CMK (cell line): Measurements from ENCODE around the gene IFT43.

ENCODE experiments used
- DNase-seq: peaks from one replicate; pipeline ENCODE4 v3.0.0-alpha.2; 2010; ENCODE audit warnings: low read depth

Gene IFT43

DNA sequence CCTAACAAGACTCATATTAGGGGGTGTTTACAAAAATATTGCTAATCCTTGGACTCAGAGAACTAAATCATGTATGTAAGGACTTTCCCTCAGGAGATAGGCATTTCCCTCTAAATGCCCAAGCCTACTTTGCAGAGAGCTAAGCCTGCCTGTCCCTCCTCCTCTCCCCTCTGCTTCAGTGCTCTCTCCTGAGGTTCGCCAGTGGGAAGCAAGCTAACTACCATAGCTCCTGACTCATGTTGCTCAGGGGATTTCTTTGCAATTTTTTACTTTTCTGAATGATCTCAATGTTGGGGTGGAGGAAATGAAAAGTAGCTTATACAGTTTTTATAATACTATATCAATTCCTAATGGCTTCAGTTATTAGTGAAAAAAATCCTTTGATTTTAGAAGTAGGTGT lies 29.6 kb downstream of the IFT43 start:
- no peak for DNase-seq

DNA sequence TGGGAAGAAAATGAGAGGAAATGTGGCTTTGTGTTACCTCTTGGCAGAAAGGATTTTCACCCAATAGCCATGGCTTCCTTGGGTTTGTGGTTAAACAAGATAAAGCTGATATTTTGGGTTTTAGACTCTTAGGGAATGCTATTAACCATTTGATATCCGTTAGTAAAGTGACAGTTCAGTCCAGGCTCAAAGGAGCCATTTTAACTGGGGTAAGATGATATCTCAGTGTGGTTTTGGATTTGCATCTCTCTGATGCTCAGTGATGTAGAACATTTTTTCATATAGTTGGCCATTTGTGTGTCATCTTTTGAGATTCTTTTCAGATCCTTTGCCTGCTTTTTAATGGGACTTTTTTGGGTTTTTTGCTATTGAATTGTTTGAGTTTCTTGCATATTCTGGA lies 30.1 kb downstream of the IFT43 start:
- no peak for DNase-seq

DNA sequence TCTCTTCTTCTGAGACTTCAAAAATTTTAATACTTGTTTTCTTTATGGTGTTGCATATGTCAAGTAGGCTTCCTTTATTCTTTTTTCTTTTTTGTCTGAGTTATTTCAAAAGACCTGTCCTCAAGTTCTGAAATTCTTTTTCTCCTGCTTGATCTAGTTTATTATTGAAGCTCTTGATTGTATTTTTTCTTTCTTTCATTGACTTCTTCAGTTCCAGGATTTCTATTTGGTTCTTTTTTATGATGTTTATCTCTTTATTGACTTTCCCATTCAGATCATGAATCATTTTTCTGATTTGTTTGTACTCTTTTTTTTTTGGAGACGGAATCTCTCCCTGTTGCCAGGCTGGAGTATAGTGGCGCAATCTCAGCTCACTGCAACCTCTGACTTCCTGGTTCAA lies 34.1 kb downstream of the IFT43 start:
- no peak for DNase-seq

DNA sequence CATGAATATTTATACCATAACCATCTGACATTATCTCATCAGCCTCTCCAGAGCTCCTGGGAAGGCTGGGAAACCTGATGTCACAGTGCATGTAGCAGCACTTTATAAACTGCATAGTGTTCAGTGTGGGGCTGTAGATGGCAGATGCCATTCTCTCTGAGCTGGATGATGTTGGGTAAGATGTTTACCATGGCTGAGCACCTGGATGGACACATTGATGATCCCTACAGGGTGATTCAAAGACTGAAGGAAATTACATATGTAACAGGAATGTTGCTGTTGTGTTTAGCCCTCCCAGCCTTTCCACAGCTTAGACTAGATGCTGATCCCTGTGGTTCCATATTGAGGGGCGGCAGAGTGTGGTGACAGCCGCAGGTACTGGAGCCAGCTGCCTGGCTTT lies 37.4 kb downstream of the IFT43 start:
- DNase-seq: no peak

DNA sequence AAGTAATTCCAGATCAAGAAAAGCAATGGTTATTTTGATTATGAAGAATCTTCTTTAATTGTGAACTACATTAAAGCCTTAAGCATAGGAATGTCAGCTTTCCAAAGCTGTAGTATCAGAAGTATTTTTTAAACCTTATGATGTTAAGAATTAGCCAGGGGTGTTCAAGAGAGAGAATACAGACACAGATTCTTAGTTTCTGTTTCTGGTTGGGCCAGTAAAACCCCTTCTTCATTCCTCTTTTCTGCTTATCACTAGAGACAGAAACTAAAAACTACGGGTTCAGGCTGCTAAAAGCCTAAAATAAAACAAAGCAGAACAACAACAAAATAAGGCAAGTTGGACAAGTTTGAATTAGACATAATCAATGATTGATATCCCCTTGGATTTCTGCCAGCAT lies 38.2 kb downstream of the IFT43 start:
- no peak for DNase-seq

DNA sequence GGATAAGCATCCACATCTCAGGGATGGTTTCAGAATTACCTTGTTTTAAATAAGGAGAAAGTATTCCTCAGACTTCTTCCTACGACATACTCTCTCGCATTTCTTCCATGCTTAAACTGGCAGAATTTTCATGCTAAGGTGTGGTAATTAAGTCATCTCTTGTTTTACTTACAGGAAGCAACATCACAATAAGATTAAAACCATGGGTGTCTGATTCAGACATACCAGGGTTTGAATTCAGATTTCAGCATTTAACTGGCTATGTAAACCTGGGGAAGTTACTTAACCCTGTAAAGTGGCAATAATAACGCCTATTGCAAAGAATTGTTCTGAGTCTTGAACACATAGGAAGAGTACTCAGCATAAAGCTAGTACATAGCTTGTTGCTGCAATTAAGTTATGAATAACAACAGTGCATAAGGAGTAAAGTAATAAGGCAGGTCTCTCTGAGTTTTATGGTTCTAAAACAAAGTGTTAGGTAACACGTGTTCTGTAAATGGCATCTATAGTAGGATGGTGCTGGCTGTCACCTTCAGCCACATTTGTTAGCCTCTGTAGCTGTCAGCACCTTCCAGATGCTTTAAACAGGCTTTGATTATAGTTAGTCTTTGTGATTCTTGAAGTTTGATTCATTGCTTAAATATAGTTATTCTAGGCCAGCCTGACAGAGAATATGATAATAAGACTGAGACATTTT lies 38.8 kb downstream of the IFT43 start:
- no peak for DNase-seq

DNA sequence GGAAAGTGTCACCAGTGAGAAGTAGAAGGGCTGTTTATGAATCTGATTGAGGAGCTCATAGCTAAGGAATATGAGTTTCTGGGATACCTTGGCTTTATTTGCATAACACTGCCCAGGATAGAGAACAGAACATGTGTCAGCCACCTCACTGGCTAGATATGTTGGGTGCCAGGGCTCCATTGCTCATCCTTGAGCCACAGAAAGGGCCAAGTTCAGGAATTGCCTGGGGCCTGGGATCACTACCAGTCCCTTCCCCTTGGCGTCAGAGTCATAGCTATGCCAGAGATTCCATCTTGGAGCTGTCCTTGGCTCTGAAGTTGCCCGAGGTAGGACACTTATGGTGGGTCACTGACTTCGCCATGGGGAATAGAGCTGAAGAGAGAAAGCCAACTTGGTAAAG lies 49.0 kb downstream of the IFT43 start:
- no peak for DNase-seq

DNA sequence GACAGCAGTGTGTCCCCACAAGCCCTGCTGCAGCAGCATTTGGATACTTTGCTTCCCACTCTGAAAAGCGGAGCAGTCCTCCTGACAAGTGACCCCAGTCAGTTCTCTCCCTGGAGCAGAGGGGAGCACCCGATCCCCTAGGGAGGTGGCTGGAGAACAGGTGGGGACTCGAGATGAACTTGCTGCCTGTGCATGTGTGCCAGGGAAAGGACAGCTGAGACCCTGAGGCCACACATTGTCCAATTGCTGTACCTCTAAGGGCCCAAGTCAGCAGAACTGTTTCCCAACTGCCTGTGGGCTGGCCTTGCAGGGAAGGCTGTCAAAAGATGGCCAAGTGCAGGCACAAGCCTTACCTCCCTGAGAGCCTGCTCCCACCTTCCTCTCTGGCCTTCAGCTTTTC lies 55.1 kb downstream of the IFT43 start:
- no peak for DNase-seq

DNA sequence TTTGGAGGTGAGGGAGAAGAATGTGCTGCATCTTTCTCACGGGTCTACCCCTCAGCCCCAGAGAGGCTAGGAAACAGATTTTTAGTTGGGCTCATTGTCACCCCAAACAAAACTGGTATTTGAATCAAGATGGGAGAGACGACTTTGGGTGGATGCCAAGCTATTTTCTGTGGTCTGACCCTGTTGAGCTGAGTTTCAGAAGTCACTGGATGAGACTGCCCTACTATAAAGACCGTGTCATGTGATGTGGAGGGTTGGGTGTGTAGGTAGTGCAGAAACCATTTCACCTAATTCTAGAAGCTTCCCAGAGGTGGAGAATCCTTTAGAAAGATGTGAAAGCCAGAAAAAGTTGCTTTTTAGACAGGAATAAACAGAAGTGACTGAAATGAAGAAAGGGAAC lies 60.2 kb downstream of the IFT43 start:
- DNase-seq: no peak

DNA sequence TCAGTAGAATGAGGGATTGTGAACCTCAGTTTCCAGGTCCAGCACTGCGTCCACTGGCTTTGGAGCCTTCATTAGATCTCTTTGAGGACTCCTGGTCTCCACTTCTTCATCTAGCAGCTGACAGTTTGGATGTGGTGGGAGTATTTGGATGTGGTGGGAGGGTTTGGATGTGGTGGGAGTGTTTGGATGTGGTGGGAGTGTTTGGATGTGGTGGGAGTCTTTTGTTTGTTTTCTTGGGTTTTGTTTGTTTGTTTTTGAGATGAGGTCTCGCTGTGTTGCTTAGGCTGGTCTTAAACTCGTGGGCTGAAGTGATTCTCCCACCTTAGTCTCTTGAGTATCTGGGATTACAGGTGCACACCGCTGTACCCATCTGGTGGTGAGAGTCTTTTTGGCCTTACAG lies 64.7 kb downstream of the IFT43 start:
- no peak for DNase-seq

DNA sequence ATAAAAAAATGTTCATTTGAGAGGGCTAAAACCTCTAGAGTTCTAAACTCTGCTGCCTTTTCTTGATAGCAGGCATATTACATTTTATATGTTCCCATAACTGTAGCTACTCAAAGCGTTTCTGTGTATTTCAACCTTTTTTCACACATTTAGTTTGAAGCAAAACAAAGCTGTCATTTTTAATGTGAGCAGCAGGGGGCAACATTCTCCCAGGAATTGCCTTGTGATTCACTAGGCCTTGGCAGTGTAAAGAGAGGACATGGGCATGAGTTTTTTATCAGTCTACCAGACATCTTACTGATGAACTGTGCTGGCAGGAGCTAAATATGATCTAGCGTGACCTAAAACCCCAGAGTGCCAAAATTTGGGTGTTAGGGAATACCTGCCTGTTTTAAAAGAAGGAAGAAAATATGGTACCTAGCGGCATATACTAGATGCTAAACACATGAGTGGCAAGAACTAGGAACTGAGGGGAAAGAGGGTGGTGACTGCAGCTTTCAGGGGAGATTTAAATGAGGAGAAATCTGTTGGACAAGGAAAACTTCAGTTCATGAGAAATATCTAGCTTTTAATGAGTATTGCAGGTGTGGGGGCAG lies 65.3 kb downstream of the IFT43 start:
- DNase-seq: no peak

DNA sequence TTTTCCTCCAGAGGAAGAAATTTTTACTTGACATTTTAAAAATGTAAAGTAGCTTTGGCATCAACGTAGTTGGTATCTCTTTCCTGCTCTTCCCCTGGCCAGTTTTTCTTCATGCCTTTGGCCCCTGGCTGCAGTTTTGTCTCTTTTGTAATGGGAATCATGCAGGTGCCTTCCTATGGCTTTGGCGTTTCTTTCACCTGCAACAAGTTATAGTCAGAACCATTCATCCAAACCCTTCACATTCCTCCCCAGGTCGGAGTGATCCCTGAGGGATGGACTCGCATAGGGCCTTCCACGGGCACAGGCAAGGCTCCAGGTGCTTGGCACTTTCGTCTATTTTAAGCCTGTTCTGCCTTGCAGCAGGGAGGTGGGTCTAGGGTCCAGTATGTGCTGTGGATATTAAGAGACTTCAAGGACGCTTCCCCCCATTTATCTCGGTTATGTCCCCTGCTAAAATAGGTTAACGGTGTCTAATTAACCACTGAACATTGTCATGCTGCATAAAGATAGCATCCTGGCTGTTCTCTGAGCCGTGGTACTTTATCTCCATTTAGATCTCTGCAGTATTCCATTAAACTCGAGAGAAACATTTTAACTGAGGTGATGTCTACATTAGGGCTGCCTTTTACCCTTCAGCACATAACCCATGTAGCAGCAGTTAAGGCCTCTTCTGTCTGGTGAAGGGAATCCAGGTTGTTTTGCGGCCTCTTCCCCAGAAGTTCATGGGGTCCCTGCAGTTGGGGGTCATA lies 66.3 kb downstream of the IFT43 start:
- DNase-seq: no peak

DNA sequence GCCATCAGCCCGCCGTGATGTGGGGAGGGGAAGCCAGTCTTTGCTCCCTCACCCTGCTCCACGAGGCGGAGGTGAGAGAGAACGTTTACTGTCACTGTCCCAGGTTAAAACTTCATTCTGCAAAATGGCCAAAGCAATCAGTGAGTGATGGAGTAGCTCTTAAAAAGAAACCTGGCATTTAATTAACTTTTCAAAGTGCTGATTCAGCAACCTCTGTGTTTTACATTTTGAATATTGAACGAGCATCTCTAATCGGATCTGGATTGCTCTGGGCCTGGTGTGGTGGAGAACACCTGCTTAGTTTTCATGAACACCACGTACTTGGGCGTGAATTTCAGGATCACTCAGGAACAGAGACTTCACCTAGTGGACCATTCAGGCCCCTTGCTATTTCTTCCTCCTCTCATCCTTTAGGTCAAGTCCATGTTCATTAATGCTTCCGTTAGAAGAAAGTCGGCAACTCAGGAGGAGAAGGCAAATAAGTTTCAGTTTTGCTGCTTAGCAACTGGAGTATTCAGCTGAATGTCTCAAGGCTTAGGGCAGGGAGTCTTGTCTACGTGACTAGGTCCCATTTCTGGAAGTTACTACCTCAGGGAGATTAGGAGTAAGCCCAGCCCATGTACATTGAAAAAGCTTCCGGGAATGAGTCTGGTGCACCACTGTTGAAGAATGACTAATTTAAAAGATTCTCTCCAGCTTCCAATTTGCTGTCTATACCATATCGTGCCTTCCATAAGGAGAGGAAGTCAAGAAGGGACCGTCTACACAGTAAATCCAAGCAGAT lies 68.2 kb downstream of the IFT43 start:
- no peak for DNase-seq

DNA sequence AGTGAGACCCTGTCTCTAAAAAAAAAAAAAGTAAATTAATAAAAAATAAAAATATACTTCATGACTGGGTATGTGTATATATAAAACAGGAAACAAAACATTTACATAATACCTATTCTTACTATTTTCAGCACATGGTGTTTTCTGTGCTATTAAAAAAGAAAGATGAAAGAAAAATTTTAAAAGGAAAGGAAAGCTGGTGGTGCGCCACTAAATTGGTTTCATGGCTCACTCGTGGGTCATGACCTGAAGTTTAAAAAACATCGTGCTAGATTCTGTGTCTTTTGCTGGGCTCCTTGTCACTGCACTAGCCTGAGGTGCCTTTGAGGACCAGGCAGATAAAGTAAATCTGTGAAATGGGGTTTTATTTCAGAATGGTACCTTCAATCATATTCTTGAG lies 69.8 kb downstream of the IFT43 start:
- no peak for DNase-seq

DNA sequence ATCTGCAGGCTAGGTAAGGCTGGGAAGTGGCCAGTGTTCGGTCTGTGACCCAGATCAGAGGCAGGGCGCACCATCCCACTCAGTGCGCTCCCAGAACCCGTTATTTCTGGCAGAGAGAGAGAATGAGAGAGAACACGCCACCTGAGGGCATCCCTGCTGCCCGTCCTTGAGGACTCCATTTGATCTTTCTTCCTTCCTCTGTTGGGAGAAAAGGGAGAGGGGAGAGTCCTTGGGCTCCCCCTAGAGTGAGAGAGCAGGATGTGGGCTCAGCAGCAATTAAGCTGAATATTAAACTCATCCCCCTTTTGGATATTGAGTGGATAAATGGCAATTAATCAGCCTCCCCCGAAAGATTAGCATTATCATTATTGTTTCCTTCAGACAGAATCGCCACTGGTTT lies 70.6 kb downstream of the IFT43 start:
- DNase-seq: no peak

DNA sequence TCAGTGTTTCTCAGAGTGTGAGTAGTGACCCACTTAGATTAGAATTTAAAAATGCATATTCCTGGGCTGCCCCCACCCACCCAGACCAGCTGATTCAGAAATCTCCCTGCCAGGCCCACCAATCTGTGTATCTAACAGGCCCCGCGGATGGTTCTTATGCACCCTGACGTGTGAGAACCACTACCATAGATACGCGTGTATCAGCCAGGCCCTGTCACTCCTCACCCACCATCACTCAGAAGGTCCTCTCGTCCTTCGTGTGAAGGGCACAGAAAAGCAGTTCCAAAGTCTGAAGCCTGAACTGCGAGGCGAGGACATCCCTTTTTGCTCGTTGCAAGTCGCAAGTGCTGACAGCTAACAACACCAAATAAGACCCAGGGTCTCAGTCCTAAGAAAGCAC lies 72.4 kb downstream of the IFT43 start:
- DNase-seq: no peak

DNA sequence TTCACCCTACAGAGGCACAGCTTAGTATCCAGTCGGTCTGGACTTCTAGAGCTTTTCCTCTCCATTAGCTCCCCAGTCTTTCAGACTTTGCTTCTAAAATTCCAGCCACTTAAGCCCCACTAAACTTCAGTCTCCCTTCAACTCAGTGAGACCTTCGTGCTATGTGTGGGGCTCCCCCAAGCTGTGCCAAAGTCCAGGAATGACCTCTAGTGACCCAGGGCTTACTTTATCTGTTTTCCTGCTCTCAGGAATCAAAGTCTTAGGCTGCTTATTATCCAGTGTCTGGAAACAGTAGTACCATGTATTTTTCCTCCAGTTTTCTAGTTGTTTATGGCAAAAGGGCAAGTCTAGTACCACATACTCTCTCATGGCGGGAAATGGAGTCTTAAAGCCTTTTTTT lies 77.8 kb downstream of the IFT43 start:
- no peak for DNase-seq

DNA sequence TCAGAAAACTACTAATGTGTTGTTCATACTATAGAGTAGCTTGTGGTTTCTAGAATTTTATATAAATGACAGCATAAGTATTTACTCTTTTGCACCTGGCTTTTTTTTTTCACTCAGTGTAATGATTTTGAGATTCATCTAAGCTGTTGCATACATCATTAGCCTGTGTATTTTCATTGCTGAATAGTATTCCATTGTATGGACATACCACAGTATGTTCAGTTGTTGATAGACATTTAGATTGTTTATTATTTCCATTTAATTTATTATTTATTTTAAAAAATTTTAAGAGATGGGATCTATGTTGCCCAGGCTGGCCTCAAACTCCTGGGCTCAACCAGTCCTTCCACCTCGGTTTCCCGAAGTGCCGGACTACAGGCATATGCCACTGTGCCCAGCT lies 80.0 kb downstream of the IFT43 start:
- DNase-seq: no peak

DNA sequence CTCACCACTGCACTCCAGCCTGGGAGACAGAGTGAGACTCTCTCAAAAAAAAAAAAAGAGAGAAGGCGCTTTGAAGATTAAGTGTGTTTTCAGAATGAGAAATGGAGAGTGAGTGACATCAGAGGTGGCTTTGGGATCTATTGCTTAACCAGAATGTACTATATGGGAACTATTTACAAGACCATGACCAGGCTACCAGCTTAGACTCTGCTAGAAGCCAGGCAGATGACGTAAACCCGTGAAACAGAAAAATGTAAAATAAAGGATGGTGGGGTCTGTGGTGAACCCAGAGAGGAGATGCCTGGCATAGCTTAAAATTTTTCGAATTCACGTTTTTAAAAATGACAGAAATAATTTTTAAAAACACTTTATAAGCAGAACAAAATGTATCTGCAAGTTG lies 82.0 kb downstream of the IFT43 start:
- DNase-seq: no peak

DNA sequence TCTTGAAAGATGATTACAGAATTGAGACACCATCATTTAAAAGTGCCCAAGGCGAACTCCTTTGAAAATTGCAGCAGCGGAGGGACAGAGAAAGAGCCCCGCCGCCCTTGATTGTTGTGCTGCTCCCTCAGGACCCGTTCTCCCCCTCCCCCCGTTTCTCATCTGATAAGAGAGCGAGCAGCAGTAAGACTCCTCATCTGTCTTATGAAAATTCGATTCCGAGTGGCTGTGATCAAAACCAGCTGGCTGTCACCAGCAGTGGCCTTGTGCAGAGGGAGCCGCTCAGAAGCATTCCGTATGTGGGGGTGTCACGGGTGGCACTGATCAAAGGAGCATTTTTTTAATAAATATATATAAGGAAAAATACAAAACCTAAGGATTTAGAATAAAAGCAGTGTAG lies 88.2 kb downstream of the IFT43 start:
- no peak for DNase-seq

DNA sequence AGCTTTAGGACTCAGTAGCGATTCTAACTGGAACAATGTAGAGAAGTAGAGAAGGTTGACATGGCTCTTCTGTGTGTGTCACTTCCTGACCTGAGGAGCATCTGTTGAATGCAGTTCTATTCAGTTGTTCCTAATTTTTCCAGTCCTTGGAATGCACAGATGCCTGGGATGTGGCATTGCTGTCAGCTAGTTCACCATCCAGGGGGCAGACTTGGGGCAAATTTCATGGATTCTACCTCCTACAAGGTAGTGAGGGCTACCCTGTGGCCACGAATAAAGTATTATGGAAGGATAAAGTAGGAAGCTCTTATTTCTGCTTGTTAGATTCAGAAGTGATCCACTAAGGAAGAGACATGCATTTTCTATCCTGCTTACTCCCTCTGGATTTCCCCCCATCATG lies 91.8 kb downstream of the IFT43 start:
- no peak for DNase-seq

DNA sequence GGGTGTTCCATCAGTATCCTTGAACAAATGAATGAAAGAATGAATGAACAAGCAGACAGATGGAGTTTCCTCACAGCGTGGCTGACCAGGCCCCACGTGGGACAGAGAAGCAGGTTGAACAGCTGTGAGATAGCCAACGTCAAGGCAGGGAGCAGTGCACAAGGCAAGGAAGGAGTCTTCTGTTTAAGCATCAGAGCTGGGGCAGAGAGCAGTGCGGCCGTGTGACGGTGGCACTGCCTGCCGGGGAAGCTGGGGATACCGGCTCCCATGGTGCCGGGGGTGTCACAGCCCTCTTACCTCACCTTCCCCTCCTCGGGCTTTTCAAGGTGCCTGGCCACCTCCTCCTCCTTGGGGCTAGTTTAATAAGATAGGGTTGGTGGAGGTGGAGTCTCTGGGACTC lies 92.9 kb downstream of the IFT43 start:
- DNase-seq: no peak

DNA sequence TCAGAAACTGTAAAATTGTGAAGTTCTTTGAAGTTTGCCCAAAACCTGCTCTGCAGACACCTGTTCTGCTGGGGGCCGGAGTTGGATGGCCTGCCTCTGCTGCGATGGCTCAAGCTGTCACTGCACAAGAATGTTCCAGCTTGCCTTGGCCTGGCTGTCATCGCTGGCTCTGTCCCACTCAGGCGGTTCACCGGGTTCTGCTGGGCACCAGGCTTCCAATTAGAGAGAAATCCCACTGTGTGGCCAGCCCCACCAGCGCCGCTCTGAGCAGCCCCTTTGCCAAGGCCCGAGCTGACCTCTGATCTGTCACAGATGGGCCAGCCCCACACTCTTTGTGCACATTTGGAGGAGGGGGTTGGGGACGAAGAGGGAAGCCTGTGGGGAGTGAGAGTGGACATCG lies 94.5 kb downstream of the IFT43 start:
- no peak for DNase-seq
